SK-N-MC (cell line): ENCODE data around the gene COX7A2.

ENCODE experiments used
- DNase-seq: peaks from one replicate; pipeline ENCODE4 v3.0.0-alpha.2; 2011; ENCODE audit warnings: low read depth, low spot score
- H3K27ac ChIP-seq: fragments of 200-600 bp; sonication (generic); 2 replicates; pipeline ENCODE4 v1.5.1; 2016; ENCODE audit warnings: mixed run types
- H3K36me3 ChIP-seq: fragments of 200-600 bp; sonication (generic); 2 replicates; pipeline ENCODE4 v1.6.1; 2017; ENCODE audit warnings: antibody characterized with exemption, low read length, mixed read lengths; ENCODE audit not compliant: insufficient read depth
- H3K4me3 ChIP-seq: fragments of 200-600 bp; sonication (generic); 2 replicates; pipeline ENCODE4 v1.5.1; 2016
- H3K9ac ChIP-seq: fragments of 200-600 bp; sonication (generic); 2 replicates; pipeline ENCODE4 v1.8.0; 2017; ENCODE audit warnings: mixed run types, mixed read lengths; ENCODE audit not compliant: insufficient read length
- H3K9me3 ChIP-seq: fragments of 200-600 bp; sonication (generic); 2 replicates; pipeline ENCODE4 v1.6.1; 2017; ENCODE audit warnings: low read depth, mild to moderate bottlenecking, antibody characterized with exemption, low read length, moderate library complexity, mixed read lengths
- EZH2 ChIP-seq: fragments of 200-600 bp; sonication (generic); IDR thresholded peaks from one replicate; pipeline ENCODE4 v1.6.1; 2017; ENCODE audit warnings: antibody characterized with exemption
- FOXP2 ChIP-seq: optimal IDR thresholded peaks from 2 replicates; pipeline ENCODE3; 2011; ENCODE audit warnings: mild to moderate bottlenecking, moderate library complexity; ENCODE audit not compliant: insufficient read depth; ENCODE audit errors: extremely low read length, control extremely low read depth
- POLR2AphosphoS5 ChIP-seq: IDR thresholded peaks from 2 replicates; pipeline ENCODE4 v1.6.1; 2012; ENCODE audit warnings: mild to moderate bottlenecking, low read depth, low read length, borderline replicate concordance

COX7A2 gene

GRCh38 chr6:75201021-75201420, 42.6 kb downstream of the COX7A2 start:
- H3K36me3 ChIP-seq: no peaks in the 10 kb centered on the region
- no peak overlapping the region for H3K9ac ChIP-seq
- no peak overlapping the region for H3K4me3 ChIP-seq
- TF ChIP-seq FOXP2 (no peak), EZH2 (no peak), POLR2AphosphoS5 (no peak)
- DNase-seq: no peak
- no peak overlapping the region for H3K27ac ChIP-seq
- no peaks in the 10 kb centered on the region for H3K9me3 ChIP-seq

GRCh38 chr6:75199889-75200288, 43.7 kb downstream of the COX7A2 start:
- TF ChIP-seq POLR2AphosphoS5: no peak
- no peak for TF ChIP-seq FOXP2
- no peak for TF ChIP-seq EZH2
- DNase-seq: no peak
- Histone ChIP-seq H3K36me3 (no peaks in the 10 kb centered on the region), H3K4me3 (no peak overlapping the region), H3K9ac (no peak overlapping the region), H3K27ac (no peak overlapping the region), H3K9me3 (no peaks in the 10 kb centered on the region)

DNA sequence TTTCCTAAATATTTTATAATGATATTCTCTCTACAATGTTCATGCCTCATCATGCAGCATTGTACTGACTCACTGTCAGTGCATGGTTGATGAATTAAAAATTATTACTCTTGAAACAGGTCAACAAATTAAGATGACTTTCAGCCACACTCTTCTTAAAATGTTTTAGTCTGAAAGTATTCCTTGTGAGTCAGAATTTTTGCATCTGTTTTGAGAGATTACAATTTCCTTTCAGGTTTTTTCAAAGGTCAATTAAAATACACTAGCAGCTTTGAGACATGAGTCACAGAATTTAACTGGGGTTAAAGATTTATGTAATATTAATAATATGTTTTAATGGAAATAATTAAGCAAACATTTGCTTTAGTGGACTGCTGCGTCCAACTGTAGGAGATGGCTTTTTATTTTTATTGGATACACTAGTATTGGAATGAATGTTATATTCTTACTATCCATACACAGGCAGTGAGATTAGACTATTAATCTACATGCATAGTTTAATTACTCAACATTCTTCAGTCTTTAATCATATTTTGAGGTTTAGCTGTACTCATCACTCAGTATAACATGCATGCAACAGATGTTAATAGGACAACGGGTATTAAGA, 47.4 kb downstream of the COX7A2 start:
- H3K9ac ChIP-seq: no peak overlapping the region
- H3K9me3 ChIP-seq: no peaks in the 10 kb centered on the region
- no peak overlapping the region for H3K4me3 ChIP-seq
- no peak for DNase-seq
- no peak for TF ChIP-seq POLR2AphosphoS5
- no peak for TF ChIP-seq EZH2
- no peak for TF ChIP-seq FOXP2
- no peaks in the 10 kb centered on the region for H3K36me3 ChIP-seq
- H3K27ac ChIP-seq: no peak overlapping the region

DNA sequence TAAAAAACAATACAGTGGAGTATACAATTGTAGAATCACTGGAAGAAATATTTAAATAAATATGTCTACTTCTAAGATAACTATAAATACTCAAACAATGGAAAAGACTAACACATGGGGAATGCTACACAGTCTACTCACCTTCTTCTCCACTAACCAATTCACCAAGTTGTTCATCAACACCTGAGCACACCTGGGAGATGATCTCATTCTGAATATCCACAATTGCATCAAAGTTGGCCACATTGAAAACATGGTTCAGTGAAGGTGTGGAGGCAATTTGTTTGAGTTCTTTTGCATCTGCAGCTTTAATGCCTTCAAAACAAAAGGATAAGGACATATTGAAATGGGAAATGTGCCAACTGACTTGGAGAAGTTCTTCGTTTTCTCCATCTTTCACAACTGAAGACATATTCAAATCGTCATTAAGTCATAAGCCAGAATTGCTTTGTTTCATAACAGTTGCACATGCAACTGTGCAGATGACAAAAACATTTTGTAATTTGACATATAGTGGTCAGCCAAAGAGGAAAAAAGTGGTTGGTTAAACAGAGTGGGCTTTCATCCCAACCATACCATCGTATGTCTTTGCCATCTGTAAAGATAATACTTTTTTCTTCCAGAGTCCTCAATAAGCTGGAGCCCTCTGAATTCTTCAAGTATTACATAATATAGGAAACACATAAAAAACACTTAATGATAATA, 55.2 kb downstream of the COX7A2 start:
- DNase-seq: no peak
- TF ChIP-seq FOXP2 (no peak), EZH2 (no peak), POLR2AphosphoS5 (no peak)
- Histone ChIP-seq H3K4me3 (no peak overlapping the region), H3K9ac (no peak overlapping the region), H3K27ac (no peak overlapping the region), H3K36me3 (no peaks in the 10 kb centered on the region), H3K9me3 (no peaks in the 10 kb centered on the region)
